Neural progenitor cell (in vitro differentiated cells): ENCODE data around the gene SLC13A4.

ENCODE experiments used
- CTCF ChIP-seq: fragments of 200-600 bp; sonication (generic); IDR thresholded peaks from 2 replicates; pipeline ENCODE4 v1.5.1; 2017; ENCODE audit warnings: antibody characterized with exemption, mild to moderate bottlenecking
- EZH2 ChIP-seq: fragments of 200-600 bp; sonication (generic); IDR thresholded peaks from 2 replicates; pipeline ENCODE4 v1.6.1; 2017; ENCODE audit warnings: antibody characterized with exemption, mild to moderate bottlenecking, moderate library complexity
- EZH2phosphoT487 ChIP-seq: fragments of 200-600 bp; sonication (generic); IDR thresholded peaks from 2 replicates; pipeline ENCODE4 v1.6.1; 2017; ENCODE audit warnings: antibody characterized with exemption

GRCh38 chr7:135715055-135715522 lies 12.9 kb downstream of the SLC13A4 start:
- TF ChIP-seq CTCF (no peak), EZH2 (no peak), EZH2phosphoT487 (no peak)
